HAP-1 (cell line): ENCODE results near the gene S100A16.
"Not testable (repeated sequence)": the region's sequence is repeated elsewhere in the genome, so short reads cannot be mapped to it uniquely, and the experiment has no call there.

Experiments used
- DNase-seq, 2 experiments: peaks; one replicate each; pipeline ENCODE4 v3.0.0-alpha.2; 2016 to 2020; ENCODE audit warnings: low spot score in 2 of 2
- H3K27me3 ChIP-seq: fragments of 250-450 bp; sonication (Bioruptor Pico); 2 replicates; pipeline ENCODE4 v1.5.1; 2020; ENCODE audit warnings: low read depth, mild to moderate bottlenecking, moderate library complexity
- H3K36me3 ChIP-seq: fragments of 250-450 bp; sonication (Bioruptor Pico); replicated peaks from 2 replicates; pipeline ENCODE4 v1.5.1; 2020; ENCODE audit warnings: mild to moderate bottlenecking
- H3K4me1 ChIP-seq: fragments of 250-450 bp; sonication (Bioruptor Pico); 2 replicates; pipeline ENCODE4 v1.5.1; 2020; ENCODE audit warnings: mild to moderate bottlenecking
- H3K4me3 ChIP-seq: fragments of 250-450 bp; sonication (Bioruptor Pico); 2 replicates; pipeline ENCODE4 v1.5.1; 2020; ENCODE audit warnings: mild to moderate bottlenecking, moderate library complexity
- H3K9me3 ChIP-seq: fragments of 250-450 bp; sonication (Bioruptor Pico); 2 replicates; pipeline ENCODE4 v1.5.1; 2020; ENCODE audit warnings: mild to moderate bottlenecking, moderate library complexity
- in situ Hi-C: fragments of 300-500 bp; cut with MboI; formaldehyde crosslinking; loops from 3 replicates; pipeline ENCODE4 v1.14.3; 2020; ENCODE audit warnings: low sequenced_read_pairs, inconsistent platforms, mixed read lengths

The S100A16 gene

DNA sequence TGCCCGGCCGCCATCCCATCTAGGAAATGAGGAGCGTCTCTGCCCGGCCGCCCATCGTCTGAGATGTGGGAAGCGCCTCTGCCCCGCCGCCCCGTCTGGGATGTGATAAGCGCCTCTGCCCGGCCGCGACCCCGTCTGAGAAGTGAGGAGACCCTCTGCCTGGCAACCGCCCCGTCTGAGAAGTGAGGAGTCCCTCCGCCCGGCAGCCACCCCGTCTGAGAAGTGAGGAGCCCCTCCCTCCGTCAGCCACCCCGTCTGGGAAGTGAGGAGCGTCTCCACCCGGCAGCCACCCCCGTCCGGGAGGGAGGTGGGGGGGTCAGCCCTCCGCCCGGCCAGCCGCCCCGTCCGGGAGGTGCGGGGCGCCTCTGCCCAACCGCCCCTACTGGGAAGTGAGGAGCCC, 30.1 kb downstream of the S100A16 start:
- H3K4me1 ChIP-seq, result peaks cover 10% of the 10 kb centered on the region
- H3K27me3 ChIP-seq, H3K9me3 ChIP-seq, in situ Hi-C loops, DNase-seq, H3K4me3 ChIP-seq, H3K36me3 ChIP-seq: not testable (repeated sequence)

- in situ Hi-C loops, result no loop called here
- Histone ChIP-seq H3K27me3 (no peaks in the 10 kb centered on the region), H3K36me3 (no peaks in the 10 kb centered on the region), H3K4me1 (peaks cover 14% of the 10 kb centered on the region), H3K4me3 (no peak overlapping the region), H3K9me3 (no peaks in the 10 kb centered on the region; the same call in 1 of the 2 replicates)
- DNase-seq, result no peak
Measured at GRCh38 chr1:153578936-153579335, 34.0 kb downstream of the S100A16 start.

DNA sequence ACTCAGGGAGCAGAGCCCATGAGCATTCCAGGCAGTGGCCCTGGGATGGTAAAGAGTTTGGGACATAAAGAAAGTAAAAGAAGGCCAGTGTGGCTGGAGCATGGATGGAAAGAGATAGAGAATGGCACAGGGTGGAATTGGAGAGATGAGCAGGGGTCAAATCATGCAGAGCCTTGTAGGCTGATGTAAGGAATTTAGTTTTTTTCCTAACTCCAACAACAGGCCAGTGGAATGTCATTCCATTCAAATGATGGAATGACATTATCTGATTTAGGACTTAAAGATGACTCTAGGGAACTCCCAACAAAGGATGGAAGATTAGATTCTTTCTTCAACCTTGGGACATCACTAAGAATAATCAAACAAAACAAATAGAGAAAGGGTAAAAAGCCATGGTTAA, 34.4 kb downstream of the S100A16 start:
- Histone ChIP-seq H3K4me3 (no peak overlapping the region), H3K4me1 (peaks cover 14% of the 10 kb centered on the region), H3K27me3 (no peaks in the 10 kb centered on the region), H3K36me3 (no peaks in the 10 kb centered on the region), H3K9me3 (no peaks in the 10 kb centered on the region; the same call in 1 of the 2 replicates)
- DNase-seq, result no peak
- in situ Hi-C loops, result no loop called here

- in situ Hi-C loops, result no loop called here
- Histone ChIP-seq H3K9me3 (no peaks in the 10 kb centered on the region; the same call in 1 of the 2 replicates), H3K36me3 (no peaks in the 10 kb centered on the region), H3K4me3 (no peak overlapping the region), H3K27me3 (no peaks in the 10 kb centered on the region), H3K4me1 (peaks cover 14% of the 10 kb centered on the region)
- DNase-seq, result peak in 1 of 2 experiments; percentile 28
Measured at GRCh38 chr1:153577624-153578051, 35.3 kb downstream of the S100A16 start.

- H3K4me1 ChIP-seq, result peaks cover 14% of the 10 kb centered on the region
- H3K36me3 ChIP-seq, result no peaks in the 10 kb centered on the region
- H3K27me3 ChIP-seq, result no peaks in the 10 kb centered on the region
- H3K9me3 ChIP-seq, result no peaks in the 10 kb centered on the region; the same call in 1 of the 2 replicates
- in situ Hi-C loops, result no loop called here
- DNase-seq, result no peak
- H3K4me3 ChIP-seq, result no peak overlapping the region
Measured at GRCh38 chr1:153577138-153577537, 35.8 kb downstream of the S100A16 start.

GRCh38 chr1:153575497-153575896, 37.4 kb downstream of the S100A16 start:
- H3K36me3 ChIP-seq, H3K4me3 ChIP-seq, H3K27me3 ChIP-seq, in situ Hi-C loops, H3K9me3 ChIP-seq: not testable (repeated sequence)
- DNase-seq, result peak in 1 of 2 experiments; percentile 54
- H3K4me1 ChIP-seq, result peaks cover 14% of the 10 kb centered on the region

GRCh38 chr1:153575081-153575491, 37.9 kb downstream of the S100A16 start:
- H3K9me3 ChIP-seq, H3K4me3 ChIP-seq, H3K27me3 ChIP-seq, DNase-seq, in situ Hi-C loops, H3K36me3 ChIP-seq: not testable (repeated sequence)
- H3K4me1 ChIP-seq, result peaks cover 14% of the 10 kb centered on the region

GRCh38 chr1:153573351-153573750, 39.6 kb downstream of the S100A16 start:
- in situ Hi-C loops, result no loop called here

GRCh38 chr1:153572569-153573015, 40.3 kb downstream of the S100A16 start:
- in situ Hi-C loops, result no loop called here
- DNase-seq, result peak in 1 of 2 experiments; percentile 55

More at GRCh38 chr1:153573351-153573750, 39.6 kb downstream of the S100A16 start:
- Histone ChIP-seq H3K27me3 (no peaks in the 10 kb centered on the region), H3K9me3 (no peaks in the 10 kb centered on the region; the same call in 1 of the 2 replicates), H3K36me3 (no peaks in the 10 kb centered on the region), H3K4me1 (peaks cover 13% of the 10 kb centered on the region), H3K4me3 (no peak overlapping the region)
- DNase-seq, result no peak

DNA sequence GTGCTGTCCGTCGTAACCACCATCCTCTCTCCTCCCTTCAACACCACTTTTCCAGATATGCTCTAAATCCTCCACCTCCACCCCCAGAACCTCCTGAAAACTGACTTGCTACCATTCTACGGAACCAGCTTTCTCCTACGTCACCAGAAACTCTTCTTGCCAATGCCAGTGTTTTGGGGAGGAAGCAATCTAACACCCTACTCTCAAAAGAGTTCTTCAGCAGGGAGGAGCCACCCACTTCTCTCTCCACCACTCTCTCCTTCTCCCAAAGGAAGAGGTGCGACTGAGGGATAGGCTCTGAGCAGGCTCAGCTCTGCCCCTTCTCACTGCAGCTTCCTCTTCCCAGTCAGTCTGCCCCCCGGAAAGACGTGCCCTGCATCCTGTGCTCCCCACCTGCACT, 41.2 kb downstream of the S100A16 start:
- H3K9me3 ChIP-seq, result no peaks in the 10 kb centered on the region
- H3K27me3 ChIP-seq, result no peaks in the 10 kb centered on the region
- no peak for DNase-seq
- in situ Hi-C loops, result no loop called here
- no peak overlapping the region for H3K4me3 ChIP-seq
- no peaks in the 10 kb centered on the region for H3K36me3 ChIP-seq
- H3K4me1 ChIP-seq, result peaks cover 11% of the 10 kb centered on the region

More at GRCh38 chr1:153572569-153573015, 40.3 kb downstream of the S100A16 start:
- H3K4me1 ChIP-seq, result peaks cover 8% of the 10 kb centered on the region
- no peaks in the 10 kb centered on the region for H3K36me3 ChIP-seq
- no peaks in the 10 kb centered on the region for H3K27me3 ChIP-seq
- no peak overlapping the region for H3K4me3 ChIP-seq
- H3K9me3 ChIP-seq, result no peaks in the 10 kb centered on the region

- in situ Hi-C loops, result no loop called here
- H3K4me3 ChIP-seq, result no peak overlapping the region
- H3K27me3 ChIP-seq, result no peaks in the 10 kb centered on the region
- H3K36me3 ChIP-seq, result no peaks in the 10 kb centered on the region
- H3K4me1 ChIP-seq, result peaks cover 12% of the 10 kb centered on the region
- no peak for DNase-seq
- H3K9me3 ChIP-seq, result no peaks in the 10 kb centered on the region
Measured at GRCh38 chr1:153570874-153571273, 42.1 kb downstream of the S100A16 start.

GRCh38 chr1:153569465-153569864, 43.5 kb downstream of the S100A16 start:
- Histone ChIP-seq H3K4me3 (no peak overlapping the region), H3K27me3 (no peaks in the 10 kb centered on the region), H3K36me3 (no peaks in the 10 kb centered on the region), H3K9me3 (no peaks in the 10 kb centered on the region), H3K4me1 (peaks cover 12% of the 10 kb centered on the region)
- no peak for DNase-seq
- in situ Hi-C loops, result loop anchor here (10.0 kb wide), 2 partner anchors 55 to 215 kb away; partner anchors contain the start of gene S100A9

GRCh38 chr1:153568367-153569099, 44.4 kb downstream of the S100A16 start:
- no peaks in the 10 kb centered on the region for H3K9me3 ChIP-seq
- H3K27me3 ChIP-seq, result no peaks in the 10 kb centered on the region
- H3K4me3 ChIP-seq, result no peak overlapping the region
- no peaks in the 10 kb centered on the region for H3K36me3 ChIP-seq
- H3K4me1 ChIP-seq, result peaks cover 12% of the 10 kb centered on the region
- peak; percentile 83 to 93 for DNase-seq
- in situ Hi-C loops, result loop anchor here (10.0 kb wide), 2 partner anchors 54 to 214 kb away; partner anchors contain the start of gene S100A9

GRCh38 chr1:153567621-153568366, 45.1 kb downstream of the S100A16 start:
- in situ Hi-C loops, result loop anchor here (10.0 kb wide), 2 partner anchors 53 to 213 kb away; partner anchors contain the start of gene S100A9

More at GRCh38 chr1:153567621-153568366, 45.1 kb downstream of the S100A16 start:
- no peak overlapping the region for H3K4me3 ChIP-seq
- no peak for DNase-seq
- no peaks in the 10 kb centered on the region for H3K36me3 ChIP-seq
- no peaks in the 10 kb centered on the region for H3K27me3 ChIP-seq
- peaks cover 12% of the 10 kb centered on the region for H3K4me1 ChIP-seq
- no peaks in the 10 kb centered on the region for H3K9me3 ChIP-seq
